ENCODE measurements around the gene KIAA0408. TPM values are rescaled to one million over a fixed set of nuclear protein-coding genes. Genes with fewer than 3 reads are reported as not detected.

Gene KIAA0408
- total RNA-seq, 1 experiment from 2014 or later, result not detected

DNA sequence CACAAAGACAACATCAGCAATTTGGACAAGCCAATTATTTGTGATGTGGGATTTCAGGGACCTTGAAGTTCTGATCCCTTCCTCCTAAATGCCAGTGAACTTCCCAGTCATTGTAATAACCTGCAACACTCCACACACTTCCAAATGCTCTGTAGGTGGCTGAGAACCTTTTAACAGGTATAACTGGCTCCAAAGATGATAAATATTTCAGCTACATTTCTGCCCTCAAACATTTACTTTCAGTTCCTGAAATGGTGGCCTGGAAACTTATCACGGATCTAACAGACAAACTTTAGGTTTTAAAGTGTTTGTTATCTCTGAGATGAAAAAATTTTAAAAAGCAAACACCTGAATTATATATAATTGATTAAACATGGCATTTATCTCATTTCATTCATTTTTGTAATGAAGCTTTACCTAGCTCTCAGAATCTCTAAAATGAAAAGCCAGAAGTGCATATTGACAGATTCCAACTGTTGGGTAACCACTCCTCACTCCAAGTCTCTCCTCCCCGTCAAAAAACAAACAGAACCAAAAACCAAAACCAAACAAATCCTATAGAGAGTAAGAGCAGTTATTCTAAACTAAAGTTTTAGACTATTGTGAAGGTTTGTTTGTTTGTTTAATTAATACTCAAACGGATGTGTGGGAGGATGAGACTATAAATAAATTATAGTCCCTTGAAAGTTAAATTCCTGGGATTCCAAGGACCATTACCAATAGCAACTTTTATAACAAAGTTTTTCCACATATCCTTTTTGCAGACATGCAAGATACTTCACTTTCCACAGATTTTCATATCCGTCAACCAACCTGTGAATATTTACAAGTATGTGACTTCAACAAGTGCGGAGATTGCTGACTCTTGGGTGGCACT lies 12.4 kb upstream of the KIAA0408 start:
- Histone ChIP-seq H3K4me3 (no peak overlapping the region), H3K27me3 (no peaks in the 10 kb centered on the region), H3K9me3 (no peaks in the 10 kb centered on the region), H3K36me3 (no peaks in the 10 kb centered on the region)
- no peak for DNase-seq

DNA sequence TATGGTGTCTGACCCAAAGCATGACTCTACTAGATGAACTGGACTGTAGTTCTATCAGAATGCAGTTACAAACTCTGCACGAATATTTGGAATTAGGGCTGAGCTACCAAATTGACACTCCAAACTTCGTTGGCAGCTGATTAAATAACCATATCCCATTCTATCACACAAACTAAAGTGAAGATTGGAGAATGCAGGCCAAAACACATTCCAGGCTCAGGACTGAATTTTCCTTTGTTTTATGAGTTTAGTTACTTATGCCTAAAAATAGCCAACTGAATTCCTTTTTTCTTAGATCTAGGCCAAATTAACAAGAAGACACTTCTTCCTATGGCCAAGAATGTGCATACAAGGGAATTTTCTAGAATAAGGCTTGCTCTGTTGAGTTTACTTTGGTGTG lies 9.7 kb upstream of the KIAA0408 start:
- no peaks in the 10 kb centered on the region for H3K36me3 ChIP-seq
- no peak for DNase-seq
- no peak overlapping the region for H3K4me3 ChIP-seq
- H3K27me3 ChIP-seq, result no peaks in the 10 kb centered on the region
- H3K9me3 ChIP-seq, result no peaks in the 10 kb centered on the region

DNA sequence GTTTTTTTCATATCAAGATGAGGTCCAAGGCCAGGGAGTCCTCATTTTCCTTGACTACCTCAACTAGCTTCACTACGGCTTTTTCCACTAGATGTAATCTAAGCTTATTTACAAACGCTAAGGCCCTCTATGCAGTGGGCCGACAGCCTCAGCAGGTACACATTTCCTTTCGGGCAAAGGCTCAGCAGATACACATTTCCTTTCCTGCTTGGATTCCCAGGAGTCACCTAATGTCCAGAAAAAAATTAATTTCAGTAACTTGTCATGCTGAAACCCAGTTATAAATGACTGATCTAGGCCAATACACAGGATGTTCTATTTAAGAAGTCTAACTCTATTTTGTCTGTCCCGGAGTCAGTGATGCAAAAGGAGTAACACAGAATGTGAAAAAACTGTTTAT lies 7.2 kb upstream of the KIAA0408 start:
- Histone ChIP-seq H3K36me3 (no peaks in the 10 kb centered on the region), H3K27me3 (no peaks in the 10 kb centered on the region), H3K9me3 (no peaks in the 10 kb centered on the region), H3K4me3 (no peak overlapping the region)
- no peak for DNase-seq

DNA sequence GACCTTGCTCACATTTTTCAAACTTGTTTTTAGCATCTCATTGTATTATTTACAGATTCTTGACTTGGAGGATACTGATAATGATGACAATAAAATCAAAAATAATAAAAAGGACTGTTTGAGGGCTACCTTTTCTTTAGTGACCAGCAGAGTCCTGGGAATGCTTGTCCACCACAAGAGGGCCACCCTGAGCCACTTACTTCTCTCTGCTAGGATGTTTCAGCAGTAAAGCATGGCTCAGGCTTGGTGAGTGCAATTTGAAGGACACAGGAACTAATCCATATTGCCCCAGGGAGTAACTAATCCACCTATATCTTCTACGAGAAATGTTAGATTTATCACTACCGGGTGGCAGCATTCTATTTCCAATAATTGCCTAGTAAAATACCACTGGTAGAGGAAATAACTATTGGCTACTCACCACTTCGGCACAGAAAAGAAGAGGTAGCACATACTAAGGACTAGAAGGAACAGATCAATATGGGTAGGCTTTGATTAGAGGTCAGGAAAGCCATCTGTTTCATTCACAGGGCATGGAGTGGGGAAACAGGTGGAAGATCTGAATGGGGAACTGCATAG lies 5.8 kb upstream of the KIAA0408 start:
- Histone ChIP-seq H3K36me3 (no peaks in the 10 kb centered on the region), H3K4me3 (no peak overlapping the region), H3K9me3 (no peaks in the 10 kb centered on the region), H3K27me3 (no peaks in the 10 kb centered on the region)
- DNase-seq, result peak; percentile 74

DNA sequence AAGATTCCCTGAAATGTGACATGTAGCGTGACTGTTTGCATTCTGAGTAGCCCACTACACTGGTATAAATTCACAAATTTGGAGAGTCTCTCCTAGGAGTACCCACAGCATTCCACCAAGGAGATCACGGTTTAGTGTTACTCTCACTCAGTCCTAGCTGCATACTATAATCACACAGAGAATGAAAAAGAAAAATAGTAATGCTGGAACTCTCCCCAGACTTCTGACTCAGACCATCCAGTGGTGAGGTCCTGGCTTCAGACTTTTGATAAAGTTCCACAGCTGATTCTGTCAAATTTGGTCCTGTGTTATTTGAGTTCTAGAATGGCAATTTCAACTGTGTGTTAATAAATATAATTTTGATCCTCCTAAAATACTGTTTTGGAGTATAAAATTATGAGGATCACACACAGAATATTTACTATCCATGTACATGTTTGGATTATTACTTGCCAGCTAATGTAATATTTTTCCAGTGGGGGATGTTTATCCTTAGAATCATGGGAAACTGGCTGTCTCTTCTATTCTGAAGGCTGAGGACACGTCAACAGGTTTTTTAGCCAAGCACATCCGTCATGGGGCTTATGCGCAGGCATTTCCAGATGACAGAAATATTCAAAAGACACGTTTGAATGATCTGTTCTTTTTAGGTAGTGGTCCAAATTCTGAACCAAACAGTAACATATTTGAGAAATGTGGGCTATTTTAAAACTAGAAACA lies 5.1 kb upstream of the KIAA0408 start:
- Histone ChIP-seq H3K9me3 (no peaks in the 10 kb centered on the region), H3K27me3 (no peaks in the 10 kb centered on the region), H3K4me3 (no peak overlapping the region), H3K36me3 (no peaks in the 10 kb centered on the region)
- DNase-seq, result peak; percentile 75

DNA sequence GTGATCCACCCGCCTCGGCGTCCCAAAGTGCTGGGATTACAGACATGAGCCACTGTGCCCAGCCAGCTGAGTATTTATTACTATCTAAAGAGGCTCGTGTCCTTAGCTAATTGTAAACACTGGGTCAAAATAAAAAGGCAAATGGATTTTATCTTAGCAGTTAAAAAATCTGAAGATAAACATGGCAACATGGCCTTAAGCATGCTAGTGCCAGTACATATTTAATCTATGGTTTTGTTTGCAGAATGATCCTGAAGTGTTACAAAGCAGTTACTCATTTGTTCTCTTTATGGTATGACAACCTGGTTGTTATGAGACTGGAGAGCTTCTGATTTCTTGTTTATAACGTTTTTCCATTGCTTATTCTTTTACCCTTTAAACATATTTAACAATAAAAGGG lies 3.9 kb upstream of the KIAA0408 start:
- H3K9me3 ChIP-seq, result no peaks in the 10 kb centered on the region
- no peak overlapping the region for H3K4me3 ChIP-seq
- H3K36me3 ChIP-seq, result no peaks in the 10 kb centered on the region
- H3K27me3 ChIP-seq, result no peaks in the 10 kb centered on the region
- DNase-seq, result no peak

DNA sequence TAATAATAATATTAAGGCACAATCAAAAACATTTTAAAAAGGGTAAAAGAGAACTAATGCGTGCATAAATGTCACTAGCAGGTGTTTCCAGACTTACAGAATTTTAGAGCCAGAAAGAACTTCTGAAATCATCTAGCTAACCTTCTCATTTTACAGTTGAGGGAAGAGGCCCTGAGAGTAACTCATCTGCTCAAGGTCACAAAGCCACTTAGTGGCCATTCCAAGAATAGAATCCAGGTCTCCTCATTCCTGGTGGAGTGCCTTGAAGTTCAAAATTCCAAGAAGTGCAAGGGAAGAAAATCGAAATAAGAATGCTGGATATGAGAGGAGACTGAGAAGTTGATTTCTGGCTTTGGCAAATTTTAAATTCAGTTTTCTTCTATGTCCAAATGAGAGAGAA lies 3.2 kb upstream of the KIAA0408 start:
- no peaks in the 10 kb centered on the region for H3K36me3 ChIP-seq
- DNase-seq, result no peak
- no peak overlapping the region for H3K4me3 ChIP-seq
- H3K27me3 ChIP-seq, result no peaks in the 10 kb centered on the region
- H3K9me3 ChIP-seq, result no peaks in the 10 kb centered on the region

DNA sequence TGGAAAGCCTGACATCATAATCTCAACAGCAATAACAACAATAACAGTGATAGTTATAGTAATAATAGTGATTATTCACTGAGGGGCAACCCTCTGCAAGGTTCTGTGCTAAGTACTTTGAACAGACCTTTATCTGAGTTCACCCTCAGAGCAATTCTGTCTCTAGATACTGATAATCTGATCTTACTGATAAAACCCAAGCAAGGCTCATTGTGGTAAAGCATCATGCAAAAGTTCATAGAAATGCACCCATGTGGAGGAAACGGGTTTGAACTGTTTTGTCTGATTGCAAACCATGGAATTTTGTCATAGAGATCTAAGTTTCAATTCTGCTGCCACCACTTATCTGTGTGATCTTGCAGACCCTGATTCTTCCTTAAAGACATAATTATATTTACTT lies 1.3 kb upstream of the KIAA0408 start:
- Histone ChIP-seq H3K36me3 (no peaks in the 10 kb centered on the region), H3K4me3 (no peak overlapping the region), H3K27me3 (no peaks in the 10 kb centered on the region), H3K9me3 (no peaks in the 10 kb centered on the region)
- DNase-seq, result no peak

DNA sequence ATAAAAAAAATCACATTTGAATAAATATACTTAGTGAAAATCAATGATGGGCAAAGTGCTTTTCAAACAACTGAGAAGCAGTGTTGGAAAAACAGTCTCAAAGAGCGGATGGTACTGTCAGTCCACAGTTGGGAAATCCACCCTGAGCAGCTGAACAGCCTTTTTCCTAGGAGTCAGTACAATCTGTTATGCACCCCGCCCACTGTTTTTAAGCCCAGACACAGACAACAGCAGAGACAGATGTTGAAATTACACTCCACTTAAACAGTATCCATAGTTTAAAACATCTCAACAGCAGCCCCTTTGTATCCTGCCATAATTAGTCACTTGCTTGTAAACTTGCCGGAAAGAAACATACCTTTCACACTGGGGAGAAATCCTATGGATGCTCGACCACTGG lies 372 bp downstream of the KIAA0408 start:
- no peak for DNase-seq
- H3K9me3 ChIP-seq, result no peaks in the 10 kb centered on the region
- no peaks in the 10 kb centered on the region for H3K27me3 ChIP-seq
- H3K4me3 ChIP-seq, result no peak overlapping the region
- H3K36me3 ChIP-seq, result no peaks in the 10 kb centered on the region

DNA sequence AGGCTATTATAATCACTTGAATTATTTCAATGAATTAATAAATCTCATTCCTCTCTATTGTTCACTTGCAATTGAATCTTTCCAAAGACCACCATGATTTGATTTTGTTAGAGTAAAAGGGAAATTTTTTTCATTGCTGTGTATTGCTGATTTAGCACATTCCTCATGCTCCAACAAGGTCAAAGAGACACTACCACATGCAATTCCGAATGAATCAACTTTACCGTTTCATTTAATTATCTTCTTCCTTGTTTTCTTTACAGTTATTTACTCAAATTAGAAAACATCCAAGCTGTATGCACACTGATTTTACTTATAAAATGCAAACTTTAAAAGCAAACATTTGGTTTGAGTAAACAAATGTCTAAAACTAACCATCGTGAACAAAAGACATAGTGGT lies 967 bp downstream of the KIAA0408 start:
- H3K4me3 ChIP-seq, result no peak overlapping the region
- no peaks in the 10 kb centered on the region for H3K36me3 ChIP-seq
- no peaks in the 10 kb centered on the region for H3K9me3 ChIP-seq
- no peak for DNase-seq
- H3K27me3 ChIP-seq, result no peaks in the 10 kb centered on the region

DNA sequence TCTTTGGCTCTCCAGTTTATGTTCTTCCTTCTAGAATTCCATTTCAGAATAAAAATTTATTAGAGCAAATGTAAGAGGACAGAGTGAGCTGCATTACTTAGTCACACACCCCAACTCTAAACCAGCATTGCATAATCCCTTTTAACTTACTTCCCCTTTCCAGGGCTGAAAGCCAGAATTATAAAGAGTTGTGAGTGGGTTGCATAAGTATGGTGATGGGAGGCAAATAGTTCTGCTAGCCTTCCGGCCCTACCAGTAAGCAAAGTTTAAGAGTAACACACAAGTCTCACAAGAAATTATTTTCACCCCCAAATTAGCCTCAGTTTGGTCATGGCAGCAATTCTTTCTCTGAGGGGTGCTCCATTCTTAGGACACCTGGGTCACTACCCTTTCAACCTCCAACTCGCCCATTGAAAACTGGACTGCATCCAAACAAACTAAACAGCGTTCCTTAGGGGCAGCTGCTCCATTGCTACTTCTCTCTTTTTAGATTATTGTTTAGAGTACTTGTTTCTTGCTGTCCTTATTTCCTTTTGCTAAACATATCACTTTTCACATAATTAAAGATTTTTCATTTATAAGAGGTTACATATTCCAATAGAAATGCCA lies 1.6 kb downstream of the KIAA0408 start:
- no peak for DNase-seq
- H3K9me3 ChIP-seq, result no peaks in the 10 kb centered on the region
- no peaks in the 10 kb centered on the region for H3K36me3 ChIP-seq
- H3K27me3 ChIP-seq, result no peaks in the 10 kb centered on the region
- H3K4me3 ChIP-seq, result no peak overlapping the region

DNA sequence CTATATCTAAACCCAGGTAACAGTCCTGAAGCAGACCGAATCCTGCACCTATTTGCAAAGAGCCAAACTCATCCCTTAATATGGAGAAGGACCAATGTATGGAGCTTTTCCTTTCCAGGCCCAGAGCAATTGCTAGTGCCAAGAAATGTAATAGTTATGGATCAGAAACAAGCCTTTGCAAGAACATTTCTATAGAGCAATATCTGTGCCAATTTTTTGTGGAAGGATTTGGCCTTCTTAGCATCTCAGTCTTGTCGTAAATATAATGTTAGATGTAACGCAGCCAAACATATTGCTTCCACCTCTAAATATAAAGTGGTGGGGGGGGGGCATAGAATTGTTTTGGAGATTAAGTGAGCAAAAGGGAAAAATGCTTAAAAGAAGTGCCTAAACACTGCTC lies 2.7 kb downstream of the KIAA0408 start:
- no peaks in the 10 kb centered on the region for H3K9me3 ChIP-seq
- no peaks in the 10 kb centered on the region for H3K36me3 ChIP-seq
- H3K4me3 ChIP-seq, result no peak overlapping the region
- no peaks in the 10 kb centered on the region for H3K27me3 ChIP-seq
- no peak for DNase-seq

DNA sequence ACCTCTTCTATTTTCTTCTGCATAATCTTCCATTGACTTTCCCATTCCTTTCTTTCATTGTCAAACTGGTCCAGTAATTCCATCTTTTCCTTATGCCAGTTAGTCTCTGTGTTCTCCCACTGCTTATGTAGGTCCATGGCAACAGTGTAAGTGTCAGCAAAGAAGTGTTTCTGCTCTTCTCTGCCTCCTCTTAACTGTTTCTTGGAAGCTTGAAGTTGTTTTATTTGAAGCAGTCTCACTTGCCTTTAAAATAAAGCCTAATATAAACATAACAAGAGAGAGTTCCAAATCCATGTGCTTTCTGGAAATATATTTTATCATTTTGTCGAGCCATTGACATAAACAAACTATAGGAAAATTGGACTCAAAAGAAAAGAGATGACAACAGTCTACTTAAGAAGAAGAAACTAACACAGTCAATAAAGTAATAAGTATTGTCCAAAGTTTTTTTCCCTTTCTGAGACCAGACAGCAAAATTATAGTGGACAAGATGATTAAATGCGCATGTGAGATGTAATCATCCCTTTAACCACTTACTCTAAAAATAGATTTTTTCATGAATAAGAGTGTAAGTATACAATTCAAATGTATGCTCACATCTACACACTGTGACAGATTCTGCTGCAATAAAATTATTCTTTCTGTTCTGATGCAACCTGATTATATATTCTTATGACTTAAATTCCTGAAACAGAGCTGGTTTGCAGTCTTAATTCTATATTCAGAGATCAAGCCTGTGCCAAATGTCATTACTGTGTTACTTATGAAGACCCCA lies 5.2 kb downstream of the KIAA0408 start:
- H3K4me3 ChIP-seq, result no peak overlapping the region
- no peaks in the 10 kb centered on the region for H3K36me3 ChIP-seq
- H3K9me3 ChIP-seq, result no peaks in the 10 kb centered on the region
- no peaks in the 10 kb centered on the region for H3K27me3 ChIP-seq
- no peak for DNase-seq

DNA sequence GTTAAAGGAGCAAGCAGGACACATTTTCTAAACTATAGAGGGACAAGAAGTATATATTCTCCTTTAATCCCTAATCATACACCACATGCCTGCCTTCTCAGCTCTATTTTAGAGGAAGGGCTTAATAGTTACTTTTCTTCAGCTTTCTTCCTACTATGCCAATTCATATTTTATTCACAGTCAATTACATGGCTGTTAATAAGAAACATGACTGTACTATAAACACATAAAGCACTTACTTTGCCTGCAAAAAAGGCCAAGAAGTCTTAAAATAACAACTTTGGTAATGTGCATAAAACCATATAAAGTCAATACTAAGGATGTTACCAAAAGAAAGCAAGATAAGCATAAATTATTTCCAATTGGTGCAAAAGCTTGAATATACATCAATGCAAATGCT lies 6.4 kb downstream of the KIAA0408 start:
- no peak for DNase-seq
- Histone ChIP-seq H3K9me3 (no peaks in the 10 kb centered on the region), H3K36me3 (no peaks in the 10 kb centered on the region), H3K4me3 (no peak overlapping the region), H3K27me3 (no peaks in the 10 kb centered on the region)

DNA sequence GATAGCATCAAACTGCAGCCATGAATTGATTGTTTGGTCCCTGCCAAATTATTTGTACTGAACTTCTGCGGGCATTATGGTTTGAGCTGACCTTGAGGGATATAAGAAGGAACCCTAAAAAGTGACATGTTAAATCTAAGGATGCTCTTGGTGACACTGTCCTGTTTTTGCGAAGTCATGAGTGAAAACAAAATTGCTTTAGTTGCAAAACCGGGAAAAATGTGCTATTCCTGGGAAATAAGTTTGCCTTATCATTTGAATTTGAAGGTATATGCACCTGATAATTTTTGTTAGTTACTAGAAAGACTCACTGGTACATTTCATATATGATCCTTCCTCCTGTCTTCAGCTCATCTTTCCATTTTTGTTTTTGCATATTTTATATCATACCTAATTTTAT lies 7.8 kb downstream of the KIAA0408 start:
- H3K4me3 ChIP-seq, result no peak overlapping the region
- DNase-seq, result no peak
- H3K27me3 ChIP-seq, result no peaks in the 10 kb centered on the region
- no peaks in the 10 kb centered on the region for H3K36me3 ChIP-seq
- H3K9me3 ChIP-seq, result no peaks in the 10 kb centered on the region

DNA sequence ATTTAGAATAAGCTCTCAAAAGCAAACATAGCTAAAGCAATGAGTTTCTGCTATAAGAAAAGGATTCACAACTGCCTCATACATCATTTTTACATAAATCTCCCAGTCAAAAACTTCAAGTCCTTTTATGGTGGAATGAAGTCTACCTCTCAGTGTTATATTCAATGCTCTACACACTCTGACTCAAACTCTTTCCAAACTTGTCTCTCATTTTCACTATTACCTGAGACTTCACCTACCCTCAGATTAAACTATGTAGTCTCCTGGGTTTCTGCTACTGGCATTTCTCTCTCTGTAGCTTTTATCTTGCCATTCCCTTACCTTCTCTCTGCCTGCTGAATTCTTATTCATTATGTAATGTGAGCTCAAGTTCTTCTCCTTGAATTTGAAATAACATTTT lies 11.4 kb downstream of the KIAA0408 start:
- Histone ChIP-seq H3K36me3 (no peaks in the 10 kb centered on the region), H3K27me3 (no peaks in the 10 kb centered on the region), H3K4me3 (no peak overlapping the region), H3K9me3 (no peaks in the 10 kb centered on the region)
- no peak for DNase-seq

DNA sequence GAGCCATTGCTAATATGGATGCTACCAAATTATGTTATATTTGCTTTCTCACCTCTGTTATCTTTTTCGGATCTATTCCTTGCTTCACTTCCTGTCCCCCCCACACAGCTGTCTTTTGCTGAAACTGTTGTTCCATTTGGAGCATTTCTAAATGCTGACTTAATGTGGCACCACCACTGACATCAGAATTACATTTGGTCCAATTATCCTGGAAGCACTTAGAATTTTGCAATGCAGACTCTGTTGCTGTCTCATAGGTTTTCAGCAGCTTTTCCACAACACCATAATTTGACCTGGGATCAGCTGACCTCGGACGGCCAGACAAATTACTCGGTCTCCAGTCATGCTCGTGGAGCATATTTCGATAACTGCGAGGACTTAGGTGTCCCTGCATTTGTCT lies 12.8 kb downstream of the KIAA0408 start:
- DNase-seq, result no peak
- Histone ChIP-seq H3K27me3 (no peaks in the 10 kb centered on the region), H3K9me3 (no peaks in the 10 kb centered on the region), H3K4me3 (no peak overlapping the region), H3K36me3 (no peaks in the 10 kb centered on the region)

All from MG63 (cell line).